CD4-positive, alpha-beta memory T cell (primary cell): Measurements from ENCODE around the gene TMC8. TPM values are rescaled to one million over a fixed set of nuclear protein-coding genes. Genes with fewer than 3 reads are reported as not detected.
"Not testable (repeated sequence)": the region's sequence is repeated elsewhere in the genome, so short reads cannot be mapped to it uniquely, and the experiment has no call there.

ENCODE experiments used
- CTCF ChIA-PET: fragments of 350-600 bp; sonication (Branson Sonifier 250); formaldehyde crosslinking; loops from one replicate; lab custom pipeline; 2021; ENCODE audit warnings: inconsistent platforms; ENCODE audit not compliant: partially characterized antibody; lab: Charles Lee
- POLR2A ChIA-PET: fragments of 350-600 bp; sonication (Branson Sonifier 250); formaldehyde crosslinking; loops from one replicate; lab custom pipeline; 2021; ENCODE audit not compliant: partially characterized antibody; lab: Charles Lee
- DNase-seq, 5 donors: peaks; one replicate each; pipeline versions ENCODE4 v3.0.0 to v3.0.0-alpha.2; 2020 to 2022; ENCODE audit warnings: mixed read lengths in 1 of 5
- H3K27ac ChIP-seq: one replicate; pipeline ENCODE4 v1.7.0; 2013; ENCODE audit warnings: low read depth, low read length
- H3K27me3 ChIP-seq: 2 replicates; pipeline ENCODE4 v1.7.0; 2013; ENCODE audit warnings: mild to moderate bottlenecking, low read length, moderate library complexity; ENCODE audit not compliant: insufficient read depth
- H3K36me3 ChIP-seq: 2 replicates; pipeline ENCODE4 v1.7.0; 2013; ENCODE audit warnings: mild to moderate bottlenecking, low read length, moderate library complexity; ENCODE audit not compliant: insufficient read depth
- H3K4me1 ChIP-seq: 2 replicates; pipeline ENCODE4 v1.7.0; 2013; ENCODE audit warnings: mild to moderate bottlenecking, low read length, moderate library complexity; ENCODE audit not compliant: insufficient read depth
- H3K4me3 ChIP-seq, 2 donors: one replicate each; pipeline ENCODE4 v1.7.0; 2013; ENCODE audit warnings: low read length in 2 of 2, mild to moderate bottlenecking in 1 of 2
- H3K9me3 ChIP-seq, 2 donors: one replicate each; pipeline ENCODE4 v1.7.0; 2013; ENCODE audit warnings: low read length in 2 of 2, control low read depth in 1 of 2; ENCODE audit not compliant: control insufficient read depth in 1 of 2
- H3K27ac Mint-ChIP-seq, 7 donors: one replicate each; pipeline ENCODE4 v1.8.0; 2020 to 2021; ENCODE audit warnings: mixed read lengths in 7 of 7, mild to moderate bottlenecking in 6 of 7, inconsistent platforms in 3 of 7, moderate library complexity in 3 of 7
- H3K27me3 Mint-ChIP-seq, 2 donors: one replicate each; pipeline ENCODE4 v1.8.0; 2020 to 2021; ENCODE audit warnings: mixed read lengths in 2 of 2
- H3K36me3 Mint-ChIP-seq, 2 donors: one replicate each; pipeline ENCODE4 v1.8.0; 2020 to 2021; ENCODE audit warnings: mixed read lengths in 2 of 2, inconsistent platforms in 1 of 2, mild to moderate bottlenecking in 1 of 2
- H3K4me1 Mint-ChIP-seq, 4 donors: one replicate each; pipeline ENCODE4 v1.8.0; 2020 to 2021; ENCODE audit warnings: mixed read lengths in 4 of 4, mild to moderate bottlenecking in 1 of 4
- H3K4me3 Mint-ChIP-seq, 8 donors: one replicate each; pipeline ENCODE4 v1.8.0; 2020 to 2021; ENCODE audit warnings: mixed read lengths in 8 of 8, mild to moderate bottlenecking in 7 of 8, moderate library complexity in 6 of 8, inconsistent platforms in 3 of 8
- H3K9me3 Mint-ChIP-seq, 8 donors: one replicate each; pipeline ENCODE4 v1.8.0; 2020 to 2021; ENCODE audit warnings: mixed read lengths in 8 of 8, mild to moderate bottlenecking in 5 of 8, inconsistent platforms in 3 of 8, moderate library complexity in 1 of 8
- intact Hi-C: fragments of 100-400 bp; cut with micrococcal nuclease; formaldehyde crosslinking; loops from one replicate; pipeline ENCODE4 v1.15.1; 2023
- polyA plus RNA-seq, 2 donors: library from polyadenylated mRNA; unstranded; fragments of 300-500 nt; fragmentation: Illumina TruSeq; gene quantifications; one replicate each; pipeline ENCODE4 v1.2.3, GENCODE V29; 2021
- total RNA-seq, 2 experiments: library from RNA; stranded (reverse); gene quantifications; one replicate each; pipeline ENCODE4 v1.2.3, GENCODE V29; 2021

TMC8 gene
- total and polyA plus RNA-seq, 4 experiments from 2014 or later = 77.7 to 430 (median 298) TPM

DNA sequence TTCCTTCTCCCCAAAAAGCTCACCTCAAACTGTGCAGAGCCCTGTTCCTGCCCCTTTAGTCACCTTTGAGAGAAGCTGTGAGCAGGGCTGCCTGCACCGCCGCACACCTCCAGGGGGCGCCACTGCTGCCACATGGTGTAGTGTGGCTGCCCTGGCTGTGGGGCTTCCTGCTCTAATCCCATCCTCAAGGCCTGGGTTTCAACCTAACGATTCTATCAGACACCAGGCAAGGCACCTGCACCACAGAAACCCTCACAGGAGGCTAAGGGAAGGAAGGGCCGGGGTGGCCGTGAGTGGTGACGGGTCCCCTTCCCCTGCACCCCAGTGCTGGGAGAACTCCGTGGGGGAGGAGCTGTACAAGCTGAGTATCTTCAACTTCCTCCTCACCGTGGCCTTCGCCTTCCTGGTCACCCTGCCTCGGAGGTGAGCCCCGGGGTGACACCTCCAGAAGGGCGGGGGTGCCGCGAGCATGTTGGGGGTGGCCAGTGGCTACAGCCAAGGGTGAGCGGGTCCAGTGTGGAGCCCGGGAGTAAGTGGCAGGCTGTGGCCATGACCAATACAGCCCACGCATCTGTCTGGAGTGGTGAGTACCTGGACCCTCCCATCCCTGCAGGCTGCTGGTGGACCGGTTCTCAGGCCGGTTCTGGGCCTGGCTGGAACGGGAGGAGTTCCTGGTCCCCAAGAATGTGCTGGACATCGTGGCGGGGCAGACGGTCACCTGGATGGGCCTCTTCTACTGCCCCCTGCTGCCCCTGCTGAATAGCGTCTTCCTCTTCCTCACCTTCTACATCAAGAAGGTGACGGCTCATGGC, 7.0 kb downstream of the TMC8 start:
- peaks cover 39 to 92% (median 65%) of the 10 kb centered on the region in 4 donors for H3K4me1 Mint-ChIP-seq
- Histone ChIP-seq H3K4me3 (peak overlapping the region in 1 of 2 donors; percentile 24), H3K27ac (no peak overlapping the region), H3K4me1 (peaks cover 96% of the 10 kb centered on the region), H3K36me3 (peaks cover 47% of the 10 kb centered on the region), H3K27me3 (no peaks in the 10 kb centered on the region), H3K9me3 (no peaks in the 10 kb centered on the region)
- intact Hi-C loops = no loop called here
- peaks cover 44 to 62% of the 10 kb centered on the region in 2 donors for H3K36me3 Mint-ChIP-seq
- DNase-seq = peak in 3 of 5 donors; percentile 54 to 75 (median 70)
- ChIA-PET POLR2A (interaction anchor here (0.7 to 26.7 kb wide), 9 partner anchors 9 to 677 kb away, joined by 3 to 1172 read pairs (median 4); partner anchors contain the start of genes AFMID, C17orf99, SYNGR2 and TK1), CTCF (interaction anchor here (0.8 to 8.0 kb wide), 10 partner anchors 12 to 353 kb away, joined by 3 to 121 read pairs (median 14); no protein-coding TSS in a partner anchor)
- H3K9me3 Mint-ChIP-seq = peaks cover 0 to 3% (median 0%) of the 10 kb centered on the region in 8 donors
- peak overlapping the region; percentile 17 to 91 (median 83) for H3K27ac Mint-ChIP-seq
- H3K27me3 Mint-ChIP-seq = no peaks in the 10 kb centered on the region
- H3K4me3 Mint-ChIP-seq = peak overlapping the region in 6 of 8 donors; percentile 0 to 83 (median 56)

GRCh38 chr17:78138204-78139060, 7.9 kb downstream of the TMC8 start:
- H3K4me1 Mint-ChIP-seq = peaks cover 39 to 92% (median 64%) of the 10 kb centered on the region in 4 donors
- Histone ChIP-seq H3K27ac (no peak overlapping the region), H3K4me3 (no peak overlapping the region), H3K36me3 (peaks cover 41% of the 10 kb centered on the region), H3K27me3 (no peaks in the 10 kb centered on the region), H3K9me3 (no peaks in the 10 kb centered on the region), H3K4me1 (peaks cover 93% of the 10 kb centered on the region)
- ChIA-PET CTCF (interaction anchor here (0.6 to 8.0 kb wide), 10 partner anchors 11 to 1604 kb away, joined by 3 to 121 read pairs (median 14); no protein-coding TSS in a partner anchor), POLR2A (interaction anchor here (1.1 to 26.7 kb wide), 8 partner anchors 8 to 114 kb away, joined by 3 to 1172 read pairs (median 8); partner anchors contain the start of genes BIRC5, C17orf99, SYNGR2 and TMC6)
- DNase-seq = no peak
- H3K36me3 Mint-ChIP-seq = peaks cover 37 to 56% of the 10 kb centered on the region in 2 donors
- H3K9me3 Mint-ChIP-seq = peaks cover 0 to 3% (median 0%) of the 10 kb centered on the region in 8 donors
- H3K4me3 Mint-ChIP-seq = peak overlapping the region in 3 of 8 donors; percentile 22 to 30 (median 29)
- intact Hi-C loops = no loop called here
- H3K27ac Mint-ChIP-seq = peak overlapping the region in 5 of 7 donors; percentile 32 to 91 (median 87)
- no peaks in the 10 kb centered on the region for H3K27me3 Mint-ChIP-seq

DNA sequence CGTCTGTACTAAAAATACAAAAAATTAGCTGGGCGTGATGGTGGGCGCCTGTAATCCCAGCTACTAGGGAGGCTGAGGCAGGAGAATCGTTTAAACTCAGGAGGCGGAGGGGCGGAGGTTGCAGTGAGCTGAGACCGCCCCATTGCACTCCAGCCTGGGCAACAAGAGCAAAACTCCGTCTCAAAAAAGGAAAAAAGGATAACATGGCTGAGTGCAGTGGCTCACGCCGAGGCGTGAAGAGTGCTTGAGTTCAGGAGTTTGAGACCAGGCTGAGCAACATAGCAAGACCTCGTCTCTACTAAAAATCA, 9.2 kb downstream of the TMC8 start:
- POLR2A ChIA-PET = interaction anchor here (0.8 to 26.7 kb wide), 8 partner anchors 10 to 74 kb away, joined by 3 to 1172 read pairs (median 6); partner anchors contain the start of genes BIRC5, SYNGR2, TK1 and TMC6
- not testable (repeated sequence) for H3K9me3 ChIP-seq, H3K4me3 ChIP-seq, H3K27me3 Mint-ChIP-seq, H3K27me3 ChIP-seq, DNase-seq, H3K9me3 Mint-ChIP-seq
- Mint-ChIP-seq H3K27ac (peak overlapping the region; percentile 82 to 94 (median 91)), H3K4me1 (peaks cover 30 to 87% (median 55%) of the 10 kb centered on the region in 4 donors), H3K4me3 (peak overlapping the region; percentile 30 to 72 (median 58)), H3K36me3 (peaks cover 25 to 44% of the 10 kb centered on the region in 2 donors)
- H3K27ac ChIP-seq = peak overlapping the region; percentile 0
- intact Hi-C loops = loop anchor here (1.0 kb wide), 3 partner anchors 10 to 74 kb away; partner anchors contain the start of genes BIRC5, SYNGR2 and TMC8
- CTCF ChIA-PET = interaction anchor here (0.8 to 8.0 kb wide), 7 partner anchors 11 to 55 kb away, joined by 3 to 107 read pairs (median 4); partner anchors contain the start of gene TMC6
- H3K4me1 ChIP-seq = peaks cover 91% of the 10 kb centered on the region
- peaks cover 37% of the 10 kb centered on the region for H3K36me3 ChIP-seq

DNA sequence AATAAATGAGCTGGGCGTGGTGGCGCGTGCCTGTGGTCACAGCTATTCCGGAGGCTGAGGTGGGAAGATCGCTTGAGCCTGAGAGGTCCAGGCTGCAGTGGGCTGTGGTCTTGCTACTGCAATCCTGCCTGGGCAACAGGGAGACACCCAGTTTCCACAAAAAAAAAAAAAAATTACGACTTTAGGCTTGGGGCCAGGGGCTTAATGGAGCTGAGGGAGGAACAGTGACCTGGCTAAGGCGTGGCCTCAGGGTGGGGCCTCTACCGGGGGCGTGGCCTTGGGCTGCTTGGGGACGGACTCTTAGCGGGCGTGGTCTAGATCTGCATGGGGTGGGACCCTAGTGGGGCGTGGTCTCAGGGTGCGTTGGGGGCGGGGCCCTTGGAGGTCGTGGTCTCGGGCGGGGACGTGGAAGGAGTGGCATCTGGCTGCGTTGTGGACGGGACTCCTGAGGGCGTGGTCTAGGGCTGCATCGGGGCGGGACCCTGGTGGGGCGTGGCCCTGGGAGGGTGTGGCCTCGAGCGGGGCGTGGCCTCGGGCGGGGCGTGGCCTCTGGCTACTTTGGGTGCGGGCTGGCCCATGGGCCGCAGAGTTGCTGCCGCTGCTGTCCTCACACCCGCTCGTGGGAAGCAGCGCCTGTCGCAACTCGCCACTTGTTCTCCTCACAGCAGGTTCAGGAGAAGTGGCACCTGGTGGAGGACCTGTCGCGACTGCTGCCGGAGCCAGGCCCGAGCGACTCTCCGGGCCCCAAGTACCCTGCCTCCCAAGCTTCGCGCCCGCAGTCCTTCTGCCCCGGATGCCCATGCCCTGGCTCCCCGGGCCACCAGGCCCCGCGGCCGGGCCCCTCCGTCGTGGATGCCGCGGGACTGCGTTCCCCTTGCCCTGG, 9.8 kb downstream of the TMC8 start:
- Histone ChIP-seq H3K27me3 (no peaks in the 10 kb centered on the region), H3K36me3 (peaks cover 31% of the 10 kb centered on the region), H3K27ac (peak overlapping the region; percentile 0), H3K4me1 (peaks cover 86% of the 10 kb centered on the region), H3K4me3 (peak overlapping the region in 1 of 2 donors; percentile 2), H3K9me3 (no peaks in the 10 kb centered on the region)
- peak; percentile 95 to 97 (median 96) for DNase-seq
- H3K9me3 Mint-ChIP-seq = no peaks in the 10 kb centered on the region
- H3K27ac Mint-ChIP-seq = peak overlapping the region; percentile 82 to 94 (median 91)
- peaks cover 29 to 81% (median 53%) of the 10 kb centered on the region in 4 donors for H3K4me1 Mint-ChIP-seq
- H3K27me3 Mint-ChIP-seq = no peaks in the 10 kb centered on the region
- peak overlapping the region; percentile 30 to 72 (median 58) for H3K4me3 Mint-ChIP-seq
- POLR2A ChIA-PET = interaction anchor here (0.8 to 26.7 kb wide), 10 partner anchors 9 to 73 kb away, joined by 3 to 1172 read pairs (median 4); partner anchors contain the start of genes BIRC5, SYNGR2, TK1 and TMC6
- intact Hi-C loops = loop anchor here (1.0 kb wide), 3 partner anchors 10 to 74 kb away; partner anchors contain the start of genes BIRC5, SYNGR2 and TMC8
- peaks cover 22 to 40% of the 10 kb centered on the region in 2 donors for H3K36me3 Mint-ChIP-seq
- CTCF ChIA-PET = interaction anchor here (0.8 to 8.0 kb wide), 7 partner anchors 12 to 56 kb away, joined by 3 to 107 read pairs (median 4); partner anchors contain the start of gene TMC6

DNA sequence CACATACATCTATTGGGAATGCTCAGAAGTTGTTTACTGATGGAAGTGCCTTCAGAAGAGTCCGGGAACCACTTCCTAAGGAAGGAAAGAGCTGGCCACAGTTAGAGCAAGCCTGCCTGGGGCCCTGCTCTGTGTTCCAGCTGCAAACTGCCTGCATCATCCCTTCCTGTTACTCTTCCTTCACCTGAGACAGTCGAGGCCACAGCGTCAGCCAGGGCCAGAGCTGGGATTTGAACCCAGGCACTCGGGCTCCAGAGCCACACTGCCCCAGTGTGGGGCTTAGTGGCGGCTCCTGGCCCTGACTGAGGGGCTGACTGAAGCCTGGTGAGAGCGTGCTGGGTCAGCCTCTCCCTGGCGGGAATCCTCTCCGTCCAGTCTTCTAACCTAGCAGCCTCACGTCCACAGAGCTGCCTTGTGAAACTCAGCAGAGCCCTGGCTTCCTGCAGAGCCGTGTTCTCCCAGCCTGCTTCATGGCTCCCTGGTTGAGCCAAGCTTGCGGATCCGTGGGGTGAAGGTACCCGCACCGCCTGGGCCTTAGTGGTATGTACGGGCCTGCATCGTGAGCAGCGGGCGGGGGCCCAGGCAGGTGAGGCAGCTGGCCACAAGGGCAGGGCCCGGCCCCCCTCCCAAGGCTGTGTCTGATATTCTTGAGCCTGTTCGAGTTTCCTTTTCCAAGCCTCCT, 11.0 kb downstream of the TMC8 start:
- no peaks in the 10 kb centered on the region for H3K9me3 ChIP-seq
- no peak overlapping the region for H3K4me3 ChIP-seq
- H3K27me3 Mint-ChIP-seq = no peaks in the 10 kb centered on the region
- CTCF ChIA-PET = no interaction called here
- no peak for DNase-seq
- peaks cover 20% of the 10 kb centered on the region for H3K36me3 ChIP-seq
- H3K27ac Mint-ChIP-seq = peak overlapping the region in 5 of 7 donors; percentile 18 to 89 (median 53)
- H3K36me3 Mint-ChIP-seq = peaks cover 13 to 29% of the 10 kb centered on the region in 2 donors
- H3K27ac ChIP-seq = no peak overlapping the region
- H3K4me1 ChIP-seq = peaks cover 76% of the 10 kb centered on the region
- H3K9me3 Mint-ChIP-seq = no peaks in the 10 kb centered on the region
- H3K4me1 Mint-ChIP-seq = peaks cover 24 to 69% (median 43%) of the 10 kb centered on the region in 4 donors
- POLR2A ChIA-PET = interaction anchor here (0.6 to 26.7 kb wide), 11 partner anchors 8 to 740 kb away, joined by 3 to 1172 read pairs (median 4); partner anchors contain the start of genes SYNGR2, TMC6, TMC8 and TNRC6C
- intact Hi-C loops = no loop called here
- no peaks in the 10 kb centered on the region for H3K27me3 ChIP-seq
- peak overlapping the region in 2 of 8 donors; percentile 24 to 32 for H3K4me3 Mint-ChIP-seq
